K562 (cell line): ENCODE results near the gene PHF20. TPM values are rescaled to one million over a fixed set of nuclear protein-coding genes. Genes with fewer than 3 reads are reported as not detected.

Source experiments
- ATAC-seq: fragments of 200-7000 bp; cut with Tn5 transposase; 3 replicates; pipeline ENCODE4 v1.9.1; 2020; ENCODE audit warnings: moderate library complexity
- BruUV-seq: library from RNA; stranded (reverse); fragments of 400-500 nt; replicated peaks from 2 replicates; lab custom pipeline; 2021; lab: Mats Ljungman, UMichigan
- CTCF ChIA-PET: fragments of 300-600 bp; formaldehyde crosslinking; extraction: SDS; loops from one replicate; lab custom pipeline; 2021; ENCODE audit warnings: low intra/inter-chr PET ratio; lab: Yijun Ruan, JAX
- POLR2A ChIA-PET: fragments of 300-600, 350-650 bp; sonication (Branson Sonifier 250); formaldehyde crosslinking; extraction: SDS; loops from one replicate; lab custom pipeline; 2021; ENCODE audit warnings: antibody characterized with exemption, inconsistent platforms; lab: Yijun Ruan, JAX
- DNase-seq, 4 experiments: peaks; one replicate each; pipeline versions ENCODE4 v3.0.0 to v3.0.0-alpha.2; 2011 to 2018; ENCODE audit warnings: low spot score in 3 of 4, mixed read lengths in 3 of 4; ENCODE audit errors: extremely low read depth in 1 of 4
- FAIRE-seq: peaks from 2 replicates; lab custom pipeline; 2011; peaks lifted over from hg19 to GRCh38; lab: Jason Lieb, UNC
- H2AFZ ChIP-seq: 2 replicates; pipeline ENCODE4 v1.6.0; 2011; ENCODE audit warnings: low read depth, low read length, control low read depth, inconsistent platforms
- H3K27ac ChIP-seq: fragments of 200-600 bp; 3 replicates; pipeline ENCODE4 v1.8.0; 2011; ENCODE audit warnings: low read depth, mild to moderate bottlenecking, control low read depth, inconsistent platforms, low read length, moderate library complexity, mixed read lengths; ENCODE audit errors: extremely low read depth
- H3K27me3 ChIP-seq, 2 experiments: fragments of 300-600 bp in 1 of 2; 2 replicates in 1 of 2; 3 replicates in 1 of 2; pipeline versions ENCODE4 v1.6.0 to v1.8.0; 2011; ENCODE audit warnings: inconsistent platforms in 2 of 2, low read length in 2 of 2, mild to moderate bottlenecking in 1 of 2, mixed read lengths in 1 of 2, moderate library complexity in 1 of 2; ENCODE audit not compliant: control insufficient read depth in 2 of 2, insufficient read depth in 2 of 2
- H3K36me3 ChIP-seq: fragments of 300-600 bp; 3 replicates; pipeline ENCODE4 v1.8.0; 2011; ENCODE audit warnings: mild to moderate bottlenecking, low read length, inconsistent platforms; ENCODE audit not compliant: control insufficient read depth, insufficient read depth
- H3K4me1 ChIP-seq, 2 experiments: fragments of 200-600 bp in 1 of 2; replicated peaks in 1 of 2; 2 replicates in 1 of 2; 3 replicates in 1 of 2; pipeline versions ENCODE4 v1.5.1 to v1.8.0; 2011; ENCODE audit warnings: inconsistent platforms in 2 of 2, low read length in 2 of 2, mild to moderate bottlenecking in 1 of 2, mixed read lengths in 1 of 2, moderate library complexity in 1 of 2; ENCODE audit not compliant: control insufficient read depth in 2 of 2, insufficient read depth in 2 of 2
- H3K4me2 ChIP-seq: 2 replicates; pipeline ENCODE4 v1.6.1; 2011; ENCODE audit warnings: low read length, control low read depth, inconsistent platforms, mixed read lengths; ENCODE audit not compliant: insufficient read depth
- H3K4me3 ChIP-seq: fragments of 200-600 bp; sonication (generic), shearing (Covaris generic); 2 replicates; pipeline ENCODE4 v1.5.1; 2016; ENCODE audit warnings: control low read depth, inconsistent platforms
- H3K79me2 ChIP-seq: fragments of 200-600 bp; 3 replicates; pipeline ENCODE4 v1.8.0; 2011; ENCODE audit warnings: low read length, inconsistent platforms; ENCODE audit not compliant: control insufficient read depth, insufficient read depth
- H3K9ac ChIP-seq, 2 experiments: 2 replicates each; pipeline versions ENCODE4 v1.6.0 to v1.6.1; 2011; ENCODE audit warnings: low read depth in 2 of 2, low read length in 2 of 2, control low read depth in 1 of 2, inconsistent platforms in 1 of 2, mild to moderate bottlenecking in 1 of 2, mixed read lengths in 1 of 2; ENCODE audit not compliant: insufficient read depth in 1 of 2
- H3K9me1 ChIP-seq: one replicate; pipeline ENCODE4 v1.6.0; 2011; ENCODE audit warnings: inconsistent platforms, mild to moderate bottlenecking, low read length, moderate library complexity; ENCODE audit not compliant: control insufficient read depth, insufficient read depth
- H3K9me3 ChIP-seq: replicated peaks from 2 replicates; pipeline ENCODE4 v1.5.1; 2011; ENCODE audit warnings: low read depth, low read length, inconsistent platforms; ENCODE audit not compliant: control insufficient read depth, insufficient read depth
- H4K20me1 ChIP-seq: replicated peaks from 2 replicates; pipeline ENCODE4 v1.6.1; 2011; ENCODE audit warnings: low read length, inconsistent platforms, mixed read lengths; ENCODE audit not compliant: control insufficient read depth, insufficient read depth
- EP300 ChIP-seq: IDR thresholded peaks from 2 replicates; pipeline ENCODE4 v1.6.1; 2012; ENCODE audit warnings: low read length, improper control_type of control experiment
- GABPA ChIP-seq: fragments of 200-800 bp; sonication (Bioruptor generic); conservative IDR thresholded peaks from 2 replicates; pipeline ENCODE4 v1.6.1; 2016; ENCODE audit warnings: low read depth, missing genetic modification characterization, missing compliant biosample characterization
- KAT7 ChIP-seq: sonication (generic); formaldehyde crosslinking; IDR thresholded peaks from 2 replicates; pipeline ENCODE4 v1.8.0; 2022; ENCODE audit warnings: missing genetic modification reagents, mild to moderate bottlenecking, borderline replicate concordance
- ZBTB11 ChIP-seq, 3 experiments: fragments of 200-800 bp in 1 of 3; fragments of 250-450 bp in 1 of 3; fragments of 450-650 bp in 1 of 3; sonication (Bioruptor Pico) in 1 of 3; sonication (Bioruptor generic) in 1 of 3; formaldehyde crosslinking in 1 of 3; IDR thresholded peaks; 2 replicates each; pipeline versions ENCODE4 v1.6.1 to v1.8.0; 2016 to 2022; ENCODE audit warnings: mild to moderate bottlenecking in 2 of 3, missing genetic modification characterization in 2 of 3, missing compliant biosample characterization in 1 of 3, moderate library complexity in 1 of 3
- ZNF740 ChIP-seq, 3 experiments: fragments of 200-800 bp in 1 of 3; sonication (Bioruptor generic) in 1 of 3; sonication (generic) in 1 of 3; formaldehyde crosslinking in 1 of 3; IDR thresholded peaks; 2 replicates each; pipeline versions ENCODE4 v1.6.1 to v1.8.0; 2016 to 2022; ENCODE audit warnings: mild to moderate bottlenecking in 2 of 3, missing compliant biosample characterization in 2 of 3, missing genetic modification characterization in 2 of 3, missing genetic modification reagents in 1 of 3
- WGBS: fragments of 100-300 bp; shearing (Covaris generic); methylation state at CpG from one replicate; pipeline ENCODE4 v1.1.6; 2016; ENCODE audit warnings: low coverage, mixed read lengths; ENCODE audit not compliant: insufficient coverage; ENCODE audit errors: missing lambda C conversion rate; 5-methylcytosine and 5-hydroxymethylcytosine counted together
- in situ Hi-C: fragments of 300-500 bp; cut with MboI; formaldehyde crosslinking; loops from 4 replicates; pipeline ENCODE4 v1.15.0; 2018; ENCODE audit warnings: inconsistent platforms, mixed read lengths
- intact Hi-C: fragments of 100-400 bp; cut with micrococcal nuclease; formaldehyde crosslinking; loops from 2 replicates; pipeline ENCODE4 v1.14.2; 2022
- polyA plus RNA-seq, 8 experiments: library from polyadenylated mRNA; depleted of rRNA in 4 of 8; stranded (reverse) in 5 of 8; unstranded in 3 of 8; fragments of >200 nt; fragmentation: Nextera tagmentation in 2 of 8; fragmentation: Illumina TruSeq in 1 of 8; extraction: Ambion mirVana in 2 of 8; extraction: Trizol in 1 of 8; gene quantifications; 2 replicates each; pipeline versions ENCODE4 v1.2.1 to v1.2.3, GENCODE V29; 2011 to 2014; ENCODE audit warnings: inconsistent platforms in 1 of 8, missing spikeins in 1 of 8
- total RNA-seq, 7 experiments: library from RNA; depleted of rRNA in 6 of 7; stranded (reverse); fragments of >200 nt in 6 of 7; fragmentation: Illumina TruSeq in 2 of 7; extraction: Trizol in 2 of 7; gene quantifications; 2 replicates each; pipeline versions ENCODE4 v1.2.1 to v1.2.3, GENCODE V29; 2011 to 2021; ENCODE audit warnings: low replicate concordance in 1 of 7

Gene PHF20
- total and polyA plus RNA-seq, 9 of the 15 experiments (the other 6 are each of a cell fraction or from before 2014, with no cell fraction given) = 49.9 to 196 (median 70.7) TPM

- WGBS = 5% methylated on average over 8 of the region's 8 CpGs
- DNase-seq = peak in 1 of 4 experiments; percentile 22
- intact Hi-C loops (loop anchor here (2.0 to 10.0 kb wide), 3 partner anchors 30 to 132 kb away; partner anchors contain the start of gene RBM39), in situ Hi-C loops (no loop called here)
- Histone ChIP-seq H3K4me1 (peaks cover 33 to 53% of the 10 kb centered on the region in 2 experiments), H3K36me3 (peaks cover 17% of the 10 kb centered on the region; the same call in 2 of the 3 replicates), H2AFZ (peak overlapping the region; percentile 78), H3K27me3 (no peaks in the 10 kb centered on the region), H3K4me3 (peak overlapping the region; percentile 70), H3K9me1 (no peaks in the 10 kb centered on the region), H4K20me1 (peaks cover 12% of the 10 kb centered on the region), H3K9ac (peak overlapping the region; percentile 86 to 92; a peak in 3 of 4 replicates), H3K79me2 (peaks cover 54% of the 10 kb centered on the region), H3K9me3 (no peaks in the 10 kb centered on the region), H3K4me2 (peak overlapping the region; percentile 90), H3K27ac (peak overlapping the region; percentile 86)
- no peak for FAIRE-seq
- CTCF ChIA-PET = no interaction called here
- POLR2A ChIA-PET = interaction anchor here (0.8 to 3.3 kb wide), 10 partner anchors 14 to 181 kb away, joined by 3 to 46 read pairs (median 4); partner anchors contain the start of genes RBM39 and SCAND1
- ATAC-seq = no peak
- TSS peak; percentile 61 for BruUV-seq
- TF ChIP-seq EP300 (no peak), KAT7 (CRISPR knock-in tag) (peak; percentile 33; the same call in 1 of the 2 replicates), ZBTB11 (CRISPR knock-in tag; IDR thresholded peaks at IDR 0.05) (peak in 1 of 3 experiments; percentile 52; a peak in 1 of 6 replicates), ZNF740 (CRISPR knock-in tag; IDR thresholded peaks at IDR 0.05) (no peak), ZNF740 (tag; IDR thresholded peaks at IDR 0.05) (0 out of 4 replicates have a peak, but pooled peaks of 1 of the 2 experiments have one; percentile 10), GABPA (tag) (peak; percentile 26; the same call in 1 of the 2 replicates)
Measured at GRCh38 chr20:35772563-35773058, 796 bp downstream of the PHF20 start.
